ENCODE results near the gene SCAANT1. TPM values are rescaled to one million over a fixed set of nuclear protein-coding genes. Genes with fewer than 3 reads are reported as not detected.

Gene SCAANT1
- total RNA-seq, 1 donor from 2014 or later = not detected

Other genes with a start within 250 kb of the SCAANT1 start
- not detected for gene C3orf49, start 93.1 kb downstream of the SCAANT1 start, total RNA-seq
- gene THOC7, start 48.6 kb downstream of the SCAANT1 start, total RNA-seq = 70.6 TPM
- gene ATXN7, start 48.5 kb downstream of the SCAANT1 start, total RNA-seq = 21.9 TPM
- gene PSMD6, start 111.1 kb upstream of the SCAANT1 start, total RNA-seq = 63.8 TPM

Data from esophagus mucosa (tissue), 1 donor.